H1 (cell line): ENCODE measurements around the gene VOPP1. TPM values are rescaled to one million over a fixed set of nuclear protein-coding genes. Genes with fewer than 3 reads are reported as not detected.

Source experiments
- CTCF ChIA-PET: fragments of 300-600 bp; sonication (Branson Sonifier 250); formaldehyde crosslinking; loops from one replicate; lab custom pipeline; 2021; ENCODE audit not compliant: partially characterized antibody; lab: Charles Lee
- POLR2A ChIA-PET: fragments of 300-600 bp; sonication (Branson Sonifier 250); formaldehyde crosslinking; loops from one replicate; lab custom pipeline; 2021; ENCODE audit warnings: inconsistent platforms; ENCODE audit not compliant: partially characterized antibody; lab: Charles Lee
- DNase-seq, 2 experiments: peaks; one replicate each; pipeline versions ENCODE4 v3.0.0 to v3.0.0-alpha.2; 2010 to 2022; ENCODE audit warnings: low spot score in 2 of 2, low read depth in 1 of 2, mixed read lengths in 1 of 2
- FAIRE-seq: peaks from 2 replicates; lab custom pipeline; 2011; peaks lifted over from hg19 to GRCh38; lab: Jason Lieb, UNC
- H2AFZ ChIP-seq: 2 replicates; pipeline ENCODE4 v1.8.1; 2012; ENCODE audit warnings: low read length, inconsistent platforms
- H2AK5ac ChIP-seq: 2 replicates; pipeline ENCODE4 v1.6.1; 2013; ENCODE audit warnings: low read depth, low read length
- H2BK120ac ChIP-seq: replicated peaks from 2 replicates; pipeline ENCODE3; 2013; ENCODE audit warnings: low read depth, low read length, inconsistent platforms
- H2BK12ac ChIP-seq: 2 replicates; pipeline ENCODE4 v1.6.1; 2013; ENCODE audit warnings: low read depth, low read length
- H2BK15ac ChIP-seq: 2 replicates; pipeline ENCODE4 v1.6.1; 2013; ENCODE audit warnings: low read length
- H2BK20ac ChIP-seq: 2 replicates; pipeline ENCODE4 v1.6.1; 2013; ENCODE audit warnings: low read length
- H2BK5ac ChIP-seq: 2 replicates; pipeline ENCODE4 v1.6.1; 2013; ENCODE audit warnings: low read depth, low read length
- H3K14ac ChIP-seq: 2 replicates; pipeline ENCODE4 v1.6.1; 2013; ENCODE audit warnings: inconsistent platforms; ENCODE audit not compliant: insufficient read length
- H3K18ac ChIP-seq: 2 replicates; pipeline ENCODE4 v1.6.1; 2013; ENCODE audit warnings: low read length; ENCODE audit errors: extremely low read depth
- H3K23ac ChIP-seq: 2 replicates; pipeline ENCODE4 v1.6.1; 2013; ENCODE audit warnings: inconsistent platforms; ENCODE audit not compliant: insufficient read length
- H3K23me2 ChIP-seq: 2 replicates; pipeline ENCODE4 v1.6.1; 2013; ENCODE audit warnings: low read depth, low read length
- H3K27ac ChIP-seq: 2 replicates; pipeline ENCODE4 v1.6.1; 2011; ENCODE audit warnings: low read depth, low read length, inconsistent platforms
- H3K27me3 ChIP-seq, 4 experiments: replicated peaks in 1 of 4; 1 replicate in 1 of 4; 2 replicates in 3 of 4; pipeline versions ENCODE4 v1.6.1 to v1.8.1; 2011 to 2013; ENCODE audit warnings: low read length in 3 of 4, mild to moderate bottlenecking in 3 of 4, inconsistent platforms in 2 of 4, mixed read lengths in 2 of 4, moderate library complexity in 1 of 4; ENCODE audit not compliant: control insufficient read depth in 3 of 4, insufficient read depth in 3 of 4; ENCODE audit errors: extremely low read depth in 1 of 4
- H3K36me3 ChIP-seq, 4 experiments: 2 replicates each; pipeline versions ENCODE4 v1.6.1 to v1.8.1; 2011 to 2013; ENCODE audit warnings: mild to moderate bottlenecking in 4 of 4, low read length in 3 of 4, moderate library complexity in 2 of 4, control low read depth in 1 of 4, inconsistent platforms in 1 of 4; ENCODE audit not compliant: insufficient read depth in 4 of 4, control insufficient read depth in 2 of 4
- H3K4ac ChIP-seq: replicated peaks from 2 replicates; pipeline ENCODE3; 2013; ENCODE audit warnings: low read length, low read depth, mixed read lengths, inconsistent platforms; ENCODE audit not compliant: insufficient read length
- H3K4me1 ChIP-seq, 4 experiments: replicated peaks in 1 of 4; 1 replicate in 1 of 4; 2 replicates in 3 of 4; pipeline versions ENCODE4 v1.6.1 to v1.8.1; 2011 to 2013; ENCODE audit warnings: low read length in 3 of 4, inconsistent platforms in 2 of 4, mixed read lengths in 1 of 4; ENCODE audit not compliant: insufficient read depth in 4 of 4, control insufficient read depth in 3 of 4
- H3K4me2 ChIP-seq, 2 experiments: 2 replicates each; pipeline versions ENCODE4 v1.6.1 to v1.8.1; 2011 to 2013; ENCODE audit warnings: low read depth in 2 of 2, low read length in 2 of 2, control low read depth in 1 of 2, inconsistent platforms in 1 of 2, mild to moderate bottlenecking in 1 of 2; ENCODE audit not compliant: insufficient read depth in 1 of 2
- H3K4me3 ChIP-seq, 4 experiments: fragments of 200-600, 300-600 bp in 1 of 4; sonication (generic), shearing (Covaris generic), sonication (Bioruptor Twin) in 1 of 4; 2 replicates each; pipeline versions ENCODE4 v1.5.1 to v1.8.1; 2011 to 2016; ENCODE audit warnings: low read length in 4 of 4, low read depth in 3 of 4, control low read depth in 2 of 4, inconsistent platforms in 2 of 4, mild to moderate bottlenecking in 2 of 4, mixed read lengths in 1 of 4, moderate library complexity in 1 of 4; ENCODE audit not compliant: insufficient read depth in 2 of 4; ENCODE audit errors: extremely low read depth in 1 of 4
- H3K56ac ChIP-seq: replicated peaks from 2 replicates; pipeline ENCODE3; 2013; ENCODE audit warnings: low read depth, mild to moderate bottlenecking, mixed read lengths, low read length, inconsistent platforms; ENCODE audit not compliant: insufficient read length
- H3K79me1 ChIP-seq: 2 replicates; pipeline ENCODE4 v1.6.1; 2013; ENCODE audit warnings: low read depth, low read length, control low read depth
- H3K79me2 ChIP-seq, 2 experiments: 2 replicates each; pipeline versions ENCODE4 v1.6.1 to v1.8.1; 2012 to 2013; ENCODE audit warnings: low read length in 2 of 2, mild to moderate bottlenecking in 2 of 2, inconsistent platforms in 1 of 2; ENCODE audit not compliant: insufficient read depth in 2 of 2, control insufficient read depth in 1 of 2
- H3K9ac ChIP-seq, 4 experiments: replicated peaks in 1 of 4; 1 replicate in 1 of 4; 2 replicates in 3 of 4; pipeline versions ENCODE4 v1.6.1 to v1.8.1; 2011 to 2013; ENCODE audit warnings: low read depth in 3 of 4, low read length in 3 of 4, control low read depth in 2 of 4, mild to moderate bottlenecking in 2 of 4, moderate library complexity in 2 of 4, inconsistent platforms in 1 of 4; ENCODE audit errors: extremely low read depth in 1 of 4
- H3K9me3 ChIP-seq, 2 experiments: 2 replicates each; pipeline versions ENCODE4 v1.6.1 to v1.8.1; 2012 to 2013; ENCODE audit warnings: mild to moderate bottlenecking in 2 of 2, moderate library complexity in 2 of 2, control low read depth in 1 of 2, inconsistent platforms in 1 of 2, low read depth in 1 of 2, low read length in 1 of 2, mixed read lengths in 1 of 2; ENCODE audit not compliant: insufficient read depth in 2 of 2
- H4K20me1 ChIP-seq, 2 experiments: replicated peaks in 1 of 2; 2 replicates each; pipeline versions ENCODE3 to v1.8.1; 2011 to 2013; ENCODE audit warnings: inconsistent platforms in 2 of 2, low read length in 2 of 2, mild to moderate bottlenecking in 1 of 2; ENCODE audit not compliant: insufficient read depth in 2 of 2, control insufficient read depth in 1 of 2
- H4K5ac ChIP-seq: 2 replicates; pipeline ENCODE4 v1.6.1; 2013; ENCODE audit warnings: low read length, low read depth, mixed read lengths, inconsistent platforms; ENCODE audit not compliant: insufficient read length
- H4K8ac ChIP-seq: 2 replicates; pipeline ENCODE4 v1.8.0; 2013; ENCODE audit warnings: mild to moderate bottlenecking, moderate library complexity, low read length, inconsistent platforms; ENCODE audit not compliant: insufficient read depth; ENCODE audit errors: extremely low read depth
- H4K91ac ChIP-seq: replicated peaks from 2 replicates; pipeline ENCODE3; 2013; ENCODE audit warnings: low read length, mixed read lengths, inconsistent platforms; ENCODE audit not compliant: insufficient read length
- BRCA1 ChIP-seq: IDR thresholded peaks from 2 replicates; pipeline ENCODE4 v1.6.1; 2012; ENCODE audit warnings: low read depth, low read length, improper control_type of control experiment
- CHD2 ChIP-seq: IDR thresholded peaks from 2 replicates; pipeline ENCODE4 v1.6.1; 2012; ENCODE audit warnings: low read length, improper control_type of control experiment
- FOSL1 ChIP-seq: IDR thresholded peaks from 2 replicates; pipeline ENCODE4 v1.6.1; 2011; ENCODE audit warnings: mild to moderate bottlenecking, low read depth, low read length, moderate library complexity; ENCODE audit not compliant: insufficient read depth
- JUND ChIP-seq: IDR thresholded peaks from 2 replicates; pipeline ENCODE4 v1.6.1; 2011; ENCODE audit warnings: mild to moderate bottlenecking, improper control_type of control experiment, low read length
- NRF1 ChIP-seq: IDR thresholded peaks from 2 replicates; pipeline ENCODE4 v1.6.1; 2011; ENCODE audit warnings: mild to moderate bottlenecking, low read depth, low read length, improper control_type of control experiment
- RAD21 ChIP-seq, 2 experiments: IDR thresholded peaks in 1 of 2; conservative IDR thresholded peaks in 1 of 2; 2 replicates each; pipeline ENCODE4 v1.6.1; 2011; ENCODE audit warnings: low read depth in 2 of 2, low read length in 2 of 2, improper control_type of control experiment in 1 of 2, inconsistent platforms in 1 of 2, mild to moderate bottlenecking in 1 of 2, moderate library complexity in 1 of 2
- SAP30 ChIP-seq: fragments of 300-600 bp; sonication (generic); IDR thresholded peaks from 2 replicates; pipeline ENCODE4 v1.7.1; 2012; ENCODE audit warnings: low read length, moderate library complexity, mild to moderate bottlenecking, inconsistent platforms; ENCODE audit not compliant: insufficient read depth, insufficient replicate concordance
- SUZ12 ChIP-seq: fragments of 200-600 bp; sonication (generic); IDR thresholded peaks from 2 replicates; pipeline ENCODE4 v1.6.1; 2012; ENCODE audit warnings: mild to moderate bottlenecking, inconsistent platforms, low read length, moderate library complexity, mixed read lengths
- TBP ChIP-seq: IDR thresholded peaks from 2 replicates; pipeline ENCODE4 v1.6.1; 2011; ENCODE audit warnings: low read depth, low read length, improper control_type of control experiment
- TEAD4 ChIP-seq: IDR thresholded peaks from 2 replicates; pipeline ENCODE4 v1.6.1; 2012; ENCODE audit warnings: low read depth, low read length, inconsistent platforms, mixed read lengths
- WGBS, 2 experiments: shearing (Covaris generic) in 1 of 2; methylation state at CpG; one replicate each; pipeline versions ENCODE4 v1.1.6 to v1.1.7; 2013 to 2015; ENCODE audit warnings: low lambda C conversion rate in 2 of 2, mixed read lengths in 2 of 2, inconsistent platforms in 1 of 2, low coverage in 1 of 2, missing lambda C conversion rate in 1 of 2; ENCODE audit not compliant: insufficient replicate concordance in 2 of 2, insufficient coverage in 1 of 2, insufficient read length in 1 of 2; ENCODE audit errors: extremely low coverage in 1 of 2, missing lambda C conversion rate in 1 of 2; 5-methylcytosine and 5-hydroxymethylcytosine counted together
- polyA plus RNA-seq, 7 experiments: library from polyadenylated mRNA; depleted of rRNA in 3 of 7; stranded (reverse) in 5 of 7; unstranded in 2 of 7; fragments of >200 nt in 5 of 7; fragments of 200-250 nt in 2 of 7; gene quantifications; 1 replicate in 5 of 7; 2 replicates in 1 of 7; 4 replicates in 1 of 7; pipeline versions ENCODE4 v1.2.1 to v1.2.3, GENCODE V29; 2011 to 2013; ENCODE audit warnings: missing spikeins in 2 of 7, mixed read lengths in 2 of 7
- total RNA-seq: library from RNA; stranded (reverse); fragmentation: NEBNext Ultra II Directional; extraction: Animal tissue kit (Norgen Biotek cat#: 25700); gene quantifications from 2 replicates; pipeline ENCODE4 v1.2.1, GENCODE V29; 2021
- TF ChIP-seq, protein P1 (sequence below): IDR thresholded peaks from 2 replicates; pipeline ENCODE4 v1.6.1; 2011; ENCODE audit warnings: low read length, improper control_type of control experiment
- TF ChIP-seq, protein P2 (sequence below): IDR thresholded peaks from 2 replicates; pipeline ENCODE4 v1.6.1; 2012; ENCODE audit warnings: low read length, inconsistent platforms

Gene VOPP1
- total and polyA plus RNA-seq, 2 of the 8 experiments (the other 6 are each of a cell fraction or from before 2014, with no cell fraction given) = 44.7 to 83.0 TPM

DNA sequence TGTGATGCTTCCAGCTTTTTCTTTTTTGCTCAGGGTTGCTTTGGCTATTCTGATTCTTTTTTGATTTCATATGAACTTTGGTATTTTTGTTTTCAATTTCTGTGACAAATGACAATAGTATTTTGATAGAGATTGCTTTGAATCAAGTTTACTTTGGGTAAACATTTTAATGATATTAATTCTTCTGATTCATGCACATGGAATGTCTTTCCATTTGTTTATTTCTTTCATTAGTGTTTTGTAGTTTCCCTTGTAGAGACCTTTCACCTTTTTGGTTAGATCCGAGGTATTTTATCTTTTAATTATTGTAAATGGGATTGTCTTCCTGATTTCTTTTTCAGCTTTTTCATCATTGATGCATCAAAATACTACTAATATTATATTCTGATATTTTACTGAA lies 114.0 kb downstream of the VOPP1 start:
- 92% methylated on average over 1 of the region's 1 CpG; no CpG with 5 or more reads in 1 of the 2 experiments for WGBS, 2 experiments
- TF ChIP-seq CHD2 (no peak), BRCA1 (no peak), TEAD4 (no peak), RAD21 (IDR thresholded peaks at IDR 0.05 in 1 of 2, conservative IDR thresholded peaks at IDR 0.05 in 1 of 2; ENCODE audit: low read depth in 2 of 2, low read length in 2 of 2) (no peak), SUZ12 (no peak), JUND (no peak), SAP30 (no peak), NRF1 (no peak), TBP (no peak), FOSL1 (no peak)
- TF ChIP-seq, protein P1, sequence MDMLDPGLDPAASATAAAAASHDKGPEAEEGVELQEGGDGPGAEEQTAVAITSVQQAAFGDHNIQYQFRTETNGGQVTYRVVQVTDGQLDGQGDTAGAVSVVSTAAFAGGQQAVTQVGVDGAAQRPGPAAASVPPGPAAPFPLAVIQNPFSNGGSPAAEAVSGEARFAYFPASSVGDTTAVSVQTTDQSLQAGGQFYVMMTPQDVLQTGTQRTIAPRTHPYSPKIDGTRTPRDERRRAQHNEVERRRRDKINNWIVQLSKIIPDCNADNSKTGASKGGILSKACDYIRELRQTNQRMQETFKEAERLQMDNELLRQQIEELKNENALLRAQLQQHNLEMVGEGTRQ = no peak
- TF ChIP-seq, protein P2, sequence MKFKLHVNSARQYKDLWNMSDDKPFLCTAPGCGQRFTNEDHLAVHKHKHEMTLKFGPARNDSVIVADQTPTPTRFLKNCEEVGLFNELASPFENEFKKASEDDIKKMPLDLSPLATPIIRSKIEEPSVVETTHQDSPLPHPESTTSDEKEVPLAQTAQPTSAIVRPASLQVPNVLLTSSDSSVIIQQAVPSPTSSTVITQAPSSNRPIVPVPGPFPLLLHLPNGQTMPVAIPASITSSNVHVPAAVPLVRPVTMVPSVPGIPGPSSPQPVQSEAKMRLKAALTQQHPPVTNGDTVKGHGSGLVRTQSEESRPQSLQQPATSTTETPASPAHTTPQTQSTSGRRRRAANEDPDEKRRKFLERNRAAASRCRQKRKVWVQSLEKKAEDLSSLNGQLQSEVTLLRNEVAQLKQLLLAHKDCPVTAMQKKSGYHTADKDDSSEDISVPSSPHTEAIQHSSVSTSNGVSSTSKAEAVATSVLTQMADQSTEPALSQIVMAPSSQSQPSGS = no peak

More for the DNA sequence above, 114.0 kb downstream of the VOPP1 start:
- H3K18ac ChIP-seq = no peak overlapping the region
- no peak overlapping the region for H2BK120ac ChIP-seq
- peaks cover 5 to 21% of the 10 kb centered on the region in 2 experiments for H3K9me3 ChIP-seq
- no peak overlapping the region for H4K91ac ChIP-seq
- FAIRE-seq (no peak), DNase-seq (no peak)
- H3K36me3 ChIP-seq = peaks cover 0 to 1% (median 0%) of the 10 kb centered on the region in 4 experiments; a peak in 1 of 8 replicates
- no peak overlapping the region for H2BK12ac ChIP-seq
- no peak overlapping the region for H3K9ac ChIP-seq
- H2BK15ac ChIP-seq = no peak overlapping the region
- H2AFZ ChIP-seq = no peak overlapping the region
- H3K56ac ChIP-seq = no peak overlapping the region
- H3K79me2 ChIP-seq = no peaks in the 10 kb centered on the region
- H2BK5ac ChIP-seq = no peak overlapping the region
- no peak overlapping the region for H2BK20ac ChIP-seq
- H3K23ac ChIP-seq = no peak overlapping the region
- no peak overlapping the region for H4K5ac ChIP-seq
- H3K4me2 ChIP-seq = no peak overlapping the region
- CTCF ChIA-PET = no interaction called here
- no peaks in the 10 kb centered on the region; a peak in 1 of 7 replicates for H3K27me3 ChIP-seq
- H3K79me1 ChIP-seq = no peaks in the 10 kb centered on the region
- H4K8ac ChIP-seq = no peak overlapping the region
- no peak overlapping the region for H2AK5ac ChIP-seq
- H3K4me3 ChIP-seq = no peak overlapping the region
- H3K4me1 ChIP-seq = no peaks in the 10 kb centered on the region
- H3K23me2 ChIP-seq = no peaks in the 10 kb centered on the region
- H4K20me1 ChIP-seq = no peaks in the 10 kb centered on the region
- H3K27ac ChIP-seq = no peak overlapping the region
- POLR2A ChIA-PET = no interaction called here
- no peak overlapping the region for H3K4ac ChIP-seq
- H3K14ac ChIP-seq = no peak overlapping the region
